GM13976 (cell line): Measurements from ENCODE around the gene SLC8A1.

ENCODE experiments used
- DNase-seq: peaks from one replicate; pipeline ENCODE4 v3.0.0; 2012; ENCODE audit warnings: low spot score
- in situ Hi-C: fragments of 300-500 bp; cut with MboI; formaldehyde crosslinking; loops from one replicate; pipeline ENCODE4 v1.12.0; 2022; ENCODE audit warnings: low sequenced_read_pairs, mixed read lengths, inconsistent platforms; ENCODE audit not compliant: unreplicated experiment
- TF ChIP-seq, protein P1 (sequence below): IDR thresholded peaks from 2 replicates; pipeline ENCODE4 v1.5.1; 2012; ENCODE audit warnings: borderline replicate concordance, mild to moderate bottlenecking; ENCODE audit not compliant: insufficient read depth; ENCODE audit errors: extremely low read depth, missing control alignments, control extremely low read depth

The SLC8A1 gene

DNA sequence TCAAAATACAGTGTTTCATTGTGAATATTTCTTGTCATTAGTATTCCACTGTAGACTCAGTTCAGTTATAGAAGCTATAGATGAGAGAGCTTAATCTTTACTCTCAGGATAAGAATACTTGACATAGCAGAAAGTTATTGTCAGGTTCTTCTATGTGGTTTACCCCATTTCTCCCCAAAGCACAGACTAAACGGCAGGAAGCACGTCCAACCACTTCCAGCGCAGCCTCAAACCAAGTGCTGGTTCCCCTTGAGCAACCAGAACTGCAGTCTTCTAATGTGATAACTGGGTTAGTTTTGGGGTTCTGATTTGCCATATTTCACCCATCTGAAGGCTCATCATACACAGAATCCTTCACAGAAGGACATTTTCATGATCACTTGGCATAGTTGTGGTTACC is 324.7 kb downstream of the SLC8A1 start:
- TF ChIP-seq, protein P1, sequence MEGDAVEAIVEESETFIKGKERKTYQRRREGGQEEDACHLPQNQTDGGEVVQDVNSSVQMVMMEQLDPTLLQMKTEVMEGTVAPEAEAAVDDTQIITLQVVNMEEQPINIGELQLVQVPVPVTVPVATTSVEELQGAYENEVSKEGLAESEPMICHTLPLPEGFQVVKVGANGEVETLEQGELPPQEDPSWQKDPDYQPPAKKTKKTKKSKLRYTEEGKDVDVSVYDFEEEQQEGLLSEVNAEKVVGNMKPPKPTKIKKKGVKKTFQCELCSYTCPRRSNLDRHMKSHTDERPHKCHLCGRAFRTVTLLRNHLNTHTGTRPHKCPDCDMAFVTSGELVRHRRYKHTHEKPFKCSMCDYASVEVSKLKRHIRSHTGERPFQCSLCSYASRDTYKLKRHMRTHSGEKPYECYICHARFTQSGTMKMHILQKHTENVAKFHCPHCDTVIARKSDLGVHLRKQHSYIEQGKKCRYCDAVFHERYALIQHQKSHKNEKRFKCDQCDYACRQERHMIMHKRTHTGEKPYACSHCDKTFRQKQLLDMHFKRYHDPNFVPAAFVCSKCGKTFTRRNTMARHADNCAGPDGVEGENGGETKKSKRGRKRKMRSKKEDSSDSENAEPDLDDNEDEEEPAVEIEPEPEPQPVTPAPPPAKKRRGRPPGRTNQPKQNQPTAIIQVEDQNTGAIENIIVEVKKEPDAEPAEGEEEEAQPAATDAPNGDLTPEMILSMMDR = no peak
- in situ Hi-C loops = no loop called here
- DNase-seq = no peak

DNA sequence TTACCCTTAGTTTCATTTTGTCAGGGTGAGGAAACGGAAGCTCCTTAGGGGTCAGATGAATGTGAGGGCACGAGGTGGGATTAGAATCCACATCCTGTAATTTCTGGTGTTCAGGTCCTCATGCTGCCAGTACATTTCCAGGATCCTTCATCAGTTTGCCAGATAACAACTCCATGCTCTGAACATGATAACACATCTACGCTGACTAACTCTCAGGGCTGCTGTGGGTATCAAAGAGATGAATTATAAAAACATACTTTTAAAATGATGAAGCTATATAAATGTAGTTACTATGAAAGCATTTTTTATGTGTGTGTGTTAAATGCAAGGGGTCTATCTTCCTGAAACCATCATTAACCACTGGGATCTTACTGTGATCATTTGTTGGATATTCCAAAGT is 325.9 kb downstream of the SLC8A1 start:
- in situ Hi-C loops = no loop called here
- TF ChIP-seq, protein P1 = no peak
- DNase-seq = no peak

DNA sequence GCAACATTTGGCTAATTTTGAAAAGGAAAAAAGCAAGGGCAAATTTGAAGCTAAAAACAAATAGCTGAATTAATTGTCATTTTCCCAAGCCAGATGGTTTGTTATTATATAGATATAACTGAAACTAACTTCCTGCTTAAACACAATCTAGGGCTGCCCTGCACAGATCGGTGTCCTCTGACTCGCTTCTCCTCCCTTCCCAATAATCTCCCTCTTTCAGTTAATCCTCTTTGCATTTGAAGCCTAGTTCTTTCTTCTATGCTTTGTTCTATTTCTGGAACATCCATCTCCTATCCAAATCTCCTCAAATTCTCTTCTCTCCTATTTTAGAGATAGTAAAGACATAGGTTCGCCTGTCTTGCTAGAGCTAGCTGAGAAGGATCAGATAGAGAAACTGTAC is 328.1 kb downstream of the SLC8A1 start:
- TF ChIP-seq, protein P1 = no peak
- no peak for DNase-seq
- in situ Hi-C loops = no loop called here

DNA sequence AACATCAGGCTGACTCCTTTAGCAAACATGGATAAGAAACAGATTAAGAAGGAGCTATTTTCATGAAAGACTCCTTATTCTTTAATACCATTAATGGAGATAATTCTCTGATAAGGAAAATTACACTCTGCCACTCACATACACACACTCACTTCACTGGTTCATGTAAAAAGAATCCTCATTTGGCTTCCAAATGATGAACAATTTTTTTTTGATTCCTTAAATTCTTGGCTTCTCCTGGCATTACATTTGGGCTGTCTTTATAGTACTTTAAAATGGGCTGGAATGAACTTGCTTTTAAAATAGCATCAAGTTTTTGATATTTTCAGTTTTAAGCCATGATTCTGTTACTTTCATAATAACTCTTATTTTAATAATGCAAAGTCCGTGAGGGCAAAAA is 328.6 kb downstream of the SLC8A1 start:
- in situ Hi-C loops = no loop called here
- DNase-seq = no peak
- TF ChIP-seq, protein P1 = no peak

DNA sequence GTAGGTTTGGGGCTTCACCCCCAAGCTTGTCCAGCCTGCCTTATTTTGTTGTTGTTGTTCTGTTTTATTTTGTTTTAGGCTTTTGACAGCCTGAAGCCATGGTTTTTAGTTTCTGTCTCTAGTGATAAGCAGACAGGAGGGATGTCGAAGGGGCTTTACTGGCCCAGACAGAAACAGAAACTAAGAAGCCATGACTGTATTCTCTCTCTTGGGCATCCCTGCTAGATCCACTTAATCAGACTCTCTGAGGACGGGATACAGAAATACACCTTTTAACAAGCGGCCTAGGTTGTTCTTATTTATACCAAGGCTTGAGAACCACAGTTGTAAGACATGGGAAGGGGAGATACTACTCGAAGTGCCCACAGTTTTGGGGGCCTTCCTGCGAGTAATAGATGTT is 330.9 kb downstream of the SLC8A1 start:
- in situ Hi-C loops = no loop called here
- TF ChIP-seq, protein P1 = no peak
- DNase-seq = no peak

DNA sequence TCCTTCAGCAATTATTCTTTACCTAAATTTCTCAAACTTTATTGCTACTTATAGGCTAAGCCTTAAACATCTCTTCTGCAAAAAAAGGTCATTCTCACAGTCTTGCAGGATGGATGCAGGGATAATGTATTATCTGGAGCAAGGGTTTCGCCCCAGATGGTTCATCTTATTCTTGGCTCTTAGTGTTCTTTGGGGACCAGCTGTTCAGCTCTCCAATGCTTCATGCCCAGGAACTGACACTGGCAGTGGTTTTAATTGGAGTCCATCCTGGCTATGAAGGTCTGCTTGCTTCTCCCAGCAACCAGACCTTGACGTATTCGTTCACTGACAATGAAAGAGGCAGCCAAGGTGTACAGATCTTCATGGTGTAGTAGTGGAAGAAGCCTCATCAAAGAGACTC is 331.9 kb downstream of the SLC8A1 start:
- in situ Hi-C loops = no loop called here
- TF ChIP-seq, protein P1 = no peak
- no peak for DNase-seq

DNA sequence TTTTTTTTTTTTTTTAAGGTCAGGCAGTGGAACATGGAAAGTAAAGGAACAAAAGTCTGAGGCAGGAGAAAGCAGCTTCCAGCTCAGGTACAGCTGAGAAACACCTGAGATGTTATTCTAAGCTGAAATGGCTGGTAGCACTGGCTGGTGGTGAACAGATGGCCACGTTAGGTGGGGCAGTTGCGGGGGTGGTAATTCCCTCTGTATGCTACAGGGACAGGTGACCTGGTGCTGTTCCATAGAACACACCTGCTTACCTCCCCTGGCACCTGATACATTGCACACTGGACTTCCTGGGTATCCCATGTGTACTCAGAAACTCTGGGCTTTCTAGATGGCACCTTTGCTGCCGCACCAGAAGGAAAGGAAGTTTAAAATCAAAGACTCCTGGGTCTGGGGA is 333.3 kb downstream of the SLC8A1 start:
- TF ChIP-seq, protein P1 = no peak
- in situ Hi-C loops = no loop called here

More for the DNA sequence above, 333.3 kb downstream of the SLC8A1 start:
- DNase-seq = no peak
